ENCODE measurements around the gene STX1A. TPM values are rescaled to one million over a fixed set of nuclear protein-coding genes. Genes with fewer than 3 reads are reported as not detected.

STX1A gene
- total and polyA plus RNA-seq, 2 of the 8 experiments (the other 6 are each of a cell fraction or from before 2014, with no cell fraction given) = 13.5 to 17.5 TPM

DNA sequence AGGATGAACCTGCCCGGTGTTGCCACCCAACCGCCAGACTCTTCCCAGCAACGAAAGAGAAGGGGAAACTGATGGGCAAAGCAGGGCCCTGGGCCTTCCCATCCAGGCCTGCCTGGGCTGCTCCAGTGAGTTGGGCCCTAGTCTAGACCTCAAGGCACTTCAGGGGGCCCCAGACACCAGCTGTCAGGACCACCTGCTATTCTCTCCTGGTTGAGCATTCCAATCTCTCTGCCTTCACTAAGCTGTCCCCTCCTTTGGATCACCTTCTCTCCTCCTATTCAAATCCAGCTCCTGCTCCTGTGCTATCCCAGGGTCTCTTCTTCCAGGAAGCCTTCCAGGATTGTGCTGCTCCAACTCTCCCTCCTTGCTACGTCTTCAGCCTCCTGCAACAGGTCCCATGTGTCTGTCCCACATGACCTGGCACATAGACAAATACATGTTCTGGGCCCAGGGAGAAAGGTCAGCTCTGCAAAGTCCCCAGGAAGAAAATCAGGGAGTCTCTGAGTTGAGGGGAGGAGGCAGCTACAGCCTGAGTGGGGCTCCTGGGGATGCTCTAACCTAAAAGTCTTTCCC, 3.1 kb downstream of the STX1A start:
- FAIRE-seq = no peak
- Histone ChIP-seq H3K18ac (ENCODE audit: extremely low read depth, low read length) (no peak overlapping the region), H2BK5ac (ENCODE audit: low read depth, low read length) (no peak overlapping the region), H2BK120ac (replicated peaks; ENCODE audit: low read depth, low read length) (no peak overlapping the region), H3K79me2 (ENCODE audit: control insufficient read depth in 1 of 2, insufficient read depth in 2 of 2, low read length in 2 of 2) (no peaks in the 10 kb centered on the region), H2BK20ac (ENCODE audit: low read length) (no peak overlapping the region), H3K79me1 (ENCODE audit: low read depth, low read length) (peaks cover 8% of the 10 kb centered on the region), H2BK15ac (ENCODE audit: low read length) (no peak overlapping the region), H3K4me3 (ENCODE audit: extremely low read depth in 1 of 4, insufficient read depth in 2 of 4, low read depth in 3 of 4, low read length in 4 of 4) (no peak overlapping the region), H3K27me3 (replicated peaks in 1 of 4; ENCODE audit: control insufficient read depth in 3 of 4, extremely low read depth in 1 of 4, insufficient read depth in 3 of 4, low read length in 3 of 4) (peaks cover 0 to 18% (median 13%) of the 10 kb centered on the region in 4 experiments; a peak in 5 of 7 replicates), H2AK5ac (ENCODE audit: low read depth, low read length) (no peak overlapping the region), H4K5ac (ENCODE audit: insufficient read length, low read depth, low read length) (no peak overlapping the region), H3K4me2 (ENCODE audit: insufficient read depth in 1 of 2, low read depth in 2 of 2, low read length in 2 of 2) (no peak overlapping the region), H2AFZ (ENCODE audit: low read length) (no peak overlapping the region), H3K4me1 (replicated peaks in 1 of 4; ENCODE audit: control insufficient read depth in 3 of 4, insufficient read depth in 4 of 4, low read length in 3 of 4) (no peaks in the 10 kb centered on the region; a peak in 4 of 7 replicates), H4K8ac (ENCODE audit: extremely low read depth, insufficient read depth, low read length) (no peak overlapping the region), H3K56ac (replicated peaks; ENCODE audit: insufficient read length, low read depth, low read length) (no peak overlapping the region), H3K27ac (ENCODE audit: low read depth, low read length) (no peak overlapping the region), H3K14ac (ENCODE audit: insufficient read length) (no peak overlapping the region), H3K9me3 (ENCODE audit: insufficient read depth in 2 of 2, low read depth in 1 of 2, low read length in 1 of 2) (no peaks in the 10 kb centered on the region), H2BK12ac (ENCODE audit: low read depth, low read length) (no peak overlapping the region), H3K23me2 (ENCODE audit: low read depth, low read length) (peaks cover 3% of the 10 kb centered on the region; the same call in 1 of the 2 replicates), H3K36me3 (ENCODE audit: control insufficient read depth in 2 of 4, insufficient read depth in 4 of 4, low read length in 3 of 4) (no peaks in the 10 kb centered on the region), H4K91ac (replicated peaks; ENCODE audit: insufficient read length, low read length) (no peak overlapping the region), H4K20me1 (replicated peaks in 1 of 2; ENCODE audit: control insufficient read depth in 1 of 2, insufficient read depth in 2 of 2, low read length in 2 of 2) (peaks cover 10 to 11% of the 10 kb centered on the region in 2 experiments), H3K23ac (ENCODE audit: insufficient read length) (no peak overlapping the region), H3K9ac (replicated peaks in 1 of 4; ENCODE audit: extremely low read depth in 1 of 4, low read depth in 3 of 4, low read length in 3 of 4) (no peak overlapping the region), H3K4ac (replicated peaks; ENCODE audit: insufficient read length, low read depth, low read length) (no peak overlapping the region)
- TF ChIP-seq POU5F1 (IDR thresholded peaks at IDR 0.05; ENCODE audit: low read depth, low read length) (no peak), CHD1 (IDR thresholded peaks at IDR 0.05; ENCODE audit: low read depth, low read length) (no peak), PHF8 (conservative IDR thresholded peaks at IDR 0.05; ENCODE audit: low read depth, low read length) (no peak)
- TF ChIP-seq, protein P1, sequence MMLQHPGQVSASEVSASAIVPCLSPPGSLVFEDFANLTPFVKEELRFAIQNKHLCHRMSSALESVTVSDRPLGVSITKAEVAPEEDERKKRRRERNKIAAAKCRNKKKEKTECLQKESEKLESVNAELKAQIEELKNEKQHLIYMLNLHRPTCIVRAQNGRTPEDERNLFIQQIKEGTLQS (IDR thresholded peaks at IDR 0.05; ENCODE audit: insufficient read depth, low read depth, low read length) = no peak
- ChIA-PET CTCF (ENCODE audit: partially characterized antibody) (interaction anchor here (0.7 to 7.4 kb wide), 10 partner anchors 8 to 138 kb away, joined by 3 to 57 read pairs (median 3); no protein-coding TSS in a partner anchor), POLR2A (ENCODE audit: partially characterized antibody) (interaction anchor here (0.6 to 2.0 kb wide), 4 partner anchors 8 to 709 kb away, joined by 3 to 7 read pairs (median 4); no protein-coding TSS in a partner anchor)
- WGBS, 2 experiments (ENCODE audit: extremely low coverage in 1 of 2, insufficient coverage in 1 of 2, insufficient read length in 1 of 2, insufficient replicate concordance in 2 of 2, low coverage in 1 of 2, low lambda C conversion rate in 2 of 2, missing lambda C conversion rate in 1 of 2) = 93% methylated on average over 4 of the region's 4 CpGs; no CpG with 5 or more reads in 1 of the 2 experiments
- no peak for DNase-seq (ENCODE audit: low read depth in 1 of 2, low spot score in 2 of 2)

Measured in H1 (cell line).